Suprapubic skin (tissue), 3 donors: ENCODE measurements around the gene CHIC2.
"Not testable (repeated sequence)": the region's sequence is repeated elsewhere in the genome, so short reads cannot be mapped to it uniquely, and the experiment has no call there.

ENCODE experiments used
- CTCF ChIP-seq, 2 donors: fragments of 200-600 bp in 1 of 2; fragments of 450-650 bp in 1 of 2; sonication (generic) in 1 of 2; IDR thresholded peaks; one replicate each; pipeline ENCODE4 v1.5.1; 2016 to 2019; ENCODE audit warnings: antibody characterized with exemption in 2 of 2, mild to moderate bottlenecking in 1 of 2, moderate library complexity in 1 of 2
- POLR2AphosphoS5 ChIP-seq, 3 donors: sonication (generic); formaldehyde crosslinking; IDR thresholded peaks; one replicate each; pipeline ENCODE4 v1.6.1; 2017; ENCODE audit warnings: antibody characterized with exemption in 3 of 3

- TF ChIP-seq CTCF, POLR2AphosphoS5 (IDR thresholded peaks at IDR 0.05): not testable (repeated sequence)
These were observed 20.8 kb downstream of the CHIC2 start for GRCh38 chr4:54043630-54044029.
